K562 (cell line): Measurements from ENCODE around the gene PRKCB. TPM values are rescaled to one million over a fixed set of nuclear protein-coding genes. Genes with fewer than 3 reads are reported as not detected.

Source experiments
- ATAC-seq: fragments of 200-7000 bp; cut with Tn5 transposase; 3 replicates; pipeline ENCODE4 v1.9.1; 2020; ENCODE audit warnings: moderate library complexity
- BruUV-seq: library from RNA; stranded (reverse); fragments of 400-500 nt; replicated peaks from 2 replicates; lab custom pipeline; 2021; lab: Mats Ljungman, UMichigan
- CTCF ChIA-PET: fragments of 300-600 bp; formaldehyde crosslinking; extraction: SDS; loops from one replicate; lab custom pipeline; 2021; ENCODE audit warnings: low intra/inter-chr PET ratio; lab: Yijun Ruan, JAX
- POLR2A ChIA-PET: fragments of 300-600, 350-650 bp; sonication (Branson Sonifier 250); formaldehyde crosslinking; extraction: SDS; loops from one replicate; lab custom pipeline; 2021; ENCODE audit warnings: antibody characterized with exemption, inconsistent platforms; lab: Yijun Ruan, JAX
- DNase-seq, 4 experiments: peaks; one replicate each; pipeline versions ENCODE4 v3.0.0 to v3.0.0-alpha.2; 2011 to 2018; ENCODE audit warnings: low spot score in 3 of 4, mixed read lengths in 3 of 4; ENCODE audit errors: extremely low read depth in 1 of 4
- FAIRE-seq: peaks from 2 replicates; lab custom pipeline; 2011; peaks lifted over from hg19 to GRCh38; lab: Jason Lieb, UNC
- H2AFZ ChIP-seq: 2 replicates; pipeline ENCODE4 v1.6.0; 2011; ENCODE audit warnings: low read depth, low read length, control low read depth, inconsistent platforms
- H3K27ac ChIP-seq: fragments of 200-600 bp; 3 replicates; pipeline ENCODE4 v1.8.0; 2011; ENCODE audit warnings: low read depth, mild to moderate bottlenecking, control low read depth, inconsistent platforms, low read length, moderate library complexity, mixed read lengths; ENCODE audit errors: extremely low read depth
- H3K27me3 ChIP-seq, 2 experiments: fragments of 300-600 bp in 1 of 2; 2 replicates in 1 of 2; 3 replicates in 1 of 2; pipeline versions ENCODE4 v1.6.0 to v1.8.0; 2011; ENCODE audit warnings: inconsistent platforms in 2 of 2, low read length in 2 of 2, mild to moderate bottlenecking in 1 of 2, mixed read lengths in 1 of 2, moderate library complexity in 1 of 2; ENCODE audit not compliant: control insufficient read depth in 2 of 2, insufficient read depth in 2 of 2
- H3K36me3 ChIP-seq: fragments of 300-600 bp; 3 replicates; pipeline ENCODE4 v1.8.0; 2011; ENCODE audit warnings: mild to moderate bottlenecking, low read length, inconsistent platforms; ENCODE audit not compliant: control insufficient read depth, insufficient read depth
- H3K4me1 ChIP-seq, 2 experiments: fragments of 200-600 bp in 1 of 2; replicated peaks in 1 of 2; 2 replicates in 1 of 2; 3 replicates in 1 of 2; pipeline versions ENCODE4 v1.5.1 to v1.8.0; 2011; ENCODE audit warnings: inconsistent platforms in 2 of 2, low read length in 2 of 2, mild to moderate bottlenecking in 1 of 2, mixed read lengths in 1 of 2, moderate library complexity in 1 of 2; ENCODE audit not compliant: control insufficient read depth in 2 of 2, insufficient read depth in 2 of 2
- H3K4me2 ChIP-seq: 2 replicates; pipeline ENCODE4 v1.6.1; 2011; ENCODE audit warnings: low read length, control low read depth, inconsistent platforms, mixed read lengths; ENCODE audit not compliant: insufficient read depth
- H3K4me3 ChIP-seq: fragments of 200-600 bp; sonication (generic), shearing (Covaris generic); 2 replicates; pipeline ENCODE4 v1.5.1; 2016; ENCODE audit warnings: control low read depth, inconsistent platforms
- H3K79me2 ChIP-seq: fragments of 200-600 bp; 3 replicates; pipeline ENCODE4 v1.8.0; 2011; ENCODE audit warnings: low read length, inconsistent platforms; ENCODE audit not compliant: control insufficient read depth, insufficient read depth
- H3K9ac ChIP-seq, 2 experiments: 2 replicates each; pipeline versions ENCODE4 v1.6.0 to v1.6.1; 2011; ENCODE audit warnings: low read depth in 2 of 2, low read length in 2 of 2, control low read depth in 1 of 2, inconsistent platforms in 1 of 2, mild to moderate bottlenecking in 1 of 2, mixed read lengths in 1 of 2; ENCODE audit not compliant: insufficient read depth in 1 of 2
- H3K9me1 ChIP-seq: one replicate; pipeline ENCODE4 v1.6.0; 2011; ENCODE audit warnings: inconsistent platforms, mild to moderate bottlenecking, low read length, moderate library complexity; ENCODE audit not compliant: control insufficient read depth, insufficient read depth
- H3K9me3 ChIP-seq: replicated peaks from 2 replicates; pipeline ENCODE4 v1.5.1; 2011; ENCODE audit warnings: low read depth, low read length, inconsistent platforms; ENCODE audit not compliant: control insufficient read depth, insufficient read depth
- H4K20me1 ChIP-seq: replicated peaks from 2 replicates; pipeline ENCODE4 v1.6.1; 2011; ENCODE audit warnings: low read length, inconsistent platforms, mixed read lengths; ENCODE audit not compliant: control insufficient read depth, insufficient read depth
- CHCHD3 ChIP-seq: fragments of 250-450 bp; sonication (Bioruptor Pico); IDR thresholded peaks from 2 replicates; pipeline ENCODE4 v2.1.2; 2022; ENCODE audit warnings: mild to moderate bottlenecking
- HES1 ChIP-seq: fragments of 450-650 bp; IDR thresholded peaks from 2 replicates; pipeline ENCODE4 v1.6.1; 2016; ENCODE audit warnings: low read depth, mild to moderate bottlenecking, moderate library complexity
- NR2C1 ChIP-seq, 2 experiments: fragments of 450-650 bp; IDR thresholded peaks; 2 replicates each; pipeline ENCODE4 v1.6.1; 2017; ENCODE audit warnings: mild to moderate bottlenecking in 2 of 2, antibody characterized with exemption in 1 of 2, inconsistent platforms in 1 of 2, missing compliant biosample characterization in 1 of 2, missing genetic modification characterization in 1 of 2
- POLR2AphosphoS2 ChIP-seq: IDR thresholded peaks from 2 replicates; pipeline ENCODE4 v1.6.1; 2012; ENCODE audit warnings: low read length, improper control_type of control experiment
- POLR3G ChIP-seq: IDR thresholded peaks from 2 replicates; pipeline ENCODE4 v1.6.1; 2011; ENCODE audit not compliant: insufficient read length, insufficient replicate concordance; ENCODE audit errors: extremely low read depth
- PTRF ChIP-seq: fragments of 450-650 bp; IDR thresholded peaks from 2 replicates; pipeline ENCODE4 v1.6.1; 2016; ENCODE audit warnings: mild to moderate bottlenecking, missing genetic modification characterization, missing compliant biosample characterization
- RNF219 ChIP-seq: fragments of 250-450 bp; sonication (Bioruptor Pico); IDR thresholded peaks from 2 replicates; pipeline ENCODE4 v1.5.0; 2022; ENCODE audit warnings: mild to moderate bottlenecking
- ZNF511 ChIP-seq: sonication (generic); formaldehyde crosslinking; IDR thresholded peaks from 2 replicates; pipeline ENCODE4 v1.8.0; 2022; ENCODE audit warnings: mild to moderate bottlenecking, missing genetic modification reagents
- ZNF740 ChIP-seq, 3 experiments: fragments of 200-800 bp in 1 of 3; sonication (Bioruptor generic) in 1 of 3; sonication (generic) in 1 of 3; formaldehyde crosslinking in 1 of 3; IDR thresholded peaks; 2 replicates each; pipeline versions ENCODE4 v1.6.1 to v1.8.0; 2016 to 2022; ENCODE audit warnings: mild to moderate bottlenecking in 2 of 3, missing compliant biosample characterization in 2 of 3, missing genetic modification characterization in 2 of 3, missing genetic modification reagents in 1 of 3
- WGBS: fragments of 100-300 bp; shearing (Covaris generic); methylation state at CpG from one replicate; pipeline ENCODE4 v1.1.6; 2016; ENCODE audit warnings: low coverage, mixed read lengths; ENCODE audit not compliant: insufficient coverage; ENCODE audit errors: missing lambda C conversion rate; 5-methylcytosine and 5-hydroxymethylcytosine counted together
- in situ Hi-C: fragments of 300-500 bp; cut with MboI; formaldehyde crosslinking; loops from 4 replicates; pipeline ENCODE4 v1.15.0; 2018; ENCODE audit warnings: inconsistent platforms, mixed read lengths
- intact Hi-C: fragments of 100-400 bp; cut with micrococcal nuclease; formaldehyde crosslinking; loops from 2 replicates; pipeline ENCODE4 v1.14.2; 2022
- polyA plus RNA-seq, 8 experiments: library from polyadenylated mRNA; depleted of rRNA in 4 of 8; stranded (reverse) in 5 of 8; unstranded in 3 of 8; fragments of >200 nt; fragmentation: Nextera tagmentation in 2 of 8; fragmentation: Illumina TruSeq in 1 of 8; extraction: Ambion mirVana in 2 of 8; extraction: Trizol in 1 of 8; gene quantifications; 2 replicates each; pipeline versions ENCODE4 v1.2.1 to v1.2.3, GENCODE V29; 2011 to 2014; ENCODE audit warnings: inconsistent platforms in 1 of 8, missing spikeins in 1 of 8
- total RNA-seq, 7 experiments: library from RNA; depleted of rRNA in 6 of 7; stranded (reverse); fragments of >200 nt in 6 of 7; fragmentation: Illumina TruSeq in 2 of 7; extraction: Trizol in 2 of 7; gene quantifications; 2 replicates each; pipeline versions ENCODE4 v1.2.1 to v1.2.3, GENCODE V29; 2011 to 2021; ENCODE audit warnings: low replicate concordance in 1 of 7

The PRKCB gene
- total and polyA plus RNA-seq, 9 of the 15 experiments (the other 6 are each of a cell fraction or from before 2014, with no cell fraction given), result 49.9 to 276 (median 148) TPM

- no peak for TF ChIP-seq CHCHD3 (CRISPR knock-in tag)
- no peak for TF ChIP-seq RNF219
- no peak for TF ChIP-seq ZNF511 (CRISPR knock-in tag)
- TF ChIP-seq, all 486 proteins: peak for 0
Observed at GRCh38 chr16:24221219-24221618, 385.4 kb downstream of the PRKCB start (continued).

GRCh38 chr16:24228514-24228913 lies 392.7 kb downstream of the PRKCB start:
- H3K36me3 ChIP-seq, result no peaks in the 10 kb centered on the region
- H3K27ac ChIP-seq, result no peak overlapping the region
- no peak for ATAC-seq
- in situ Hi-C loops (no loop called here), intact Hi-C loops (no loop called here)
- H3K4me2 ChIP-seq, result no peak overlapping the region
- ChIA-PET CTCF (no interaction called here), POLR2A (interaction anchor here (0.5 to 0.6 kb wide), 2 partner anchors 14 to 517 kb away, joined by 3 to 4 read pairs; no protein-coding TSS in a partner anchor)
- DNase-seq, result no peak
- no TSS peak for BruUV-seq
- H3K9me3 ChIP-seq, result no peaks in the 10 kb centered on the region
- no peak overlapping the region for H3K9ac ChIP-seq
- no peaks in the 10 kb centered on the region for H3K4me1 ChIP-seq
- FAIRE-seq, result no peak
- H3K27me3 ChIP-seq, result peaks cover 14 to 19% of the 10 kb centered on the region in 2 experiments
- H3K79me2 ChIP-seq, result no peaks in the 10 kb centered on the region
- no peaks in the 10 kb centered on the region for H3K9me1 ChIP-seq
- H4K20me1 ChIP-seq, result no peaks in the 10 kb centered on the region
- WGBS, result 1% methylated on average over 7 of the region's 7 CpGs
- no peak overlapping the region for H3K4me3 ChIP-seq
- H2AFZ ChIP-seq, result no peak overlapping the region
- TF ChIP-seq PTRF (tag) (no peak), HES1 (no peak), ZNF740 (CRISPR knock-in tag; IDR thresholded peaks at IDR 0.05) (no peak), ZNF740 (tag; IDR thresholded peaks at IDR 0.05) (no peak), POLR3G (no peak), POLR2AphosphoS2 (no peak), NR2C1 (IDR thresholded peaks at IDR 0.05) (no peak), NR2C1 (tag; IDR thresholded peaks at IDR 0.05) (no peak)
